ENCODE measurements around the gene CNTN6. TPM values are rescaled to one million over a fixed set of nuclear protein-coding genes. Genes with fewer than 3 reads are reported as not detected.
A peak's percentile ranks its signal among the peaks of the same experiment; 100 is the strongest.

CNTN6 gene
- total RNA-seq, 1 experiment from 2014 or later: not detected

DNA sequence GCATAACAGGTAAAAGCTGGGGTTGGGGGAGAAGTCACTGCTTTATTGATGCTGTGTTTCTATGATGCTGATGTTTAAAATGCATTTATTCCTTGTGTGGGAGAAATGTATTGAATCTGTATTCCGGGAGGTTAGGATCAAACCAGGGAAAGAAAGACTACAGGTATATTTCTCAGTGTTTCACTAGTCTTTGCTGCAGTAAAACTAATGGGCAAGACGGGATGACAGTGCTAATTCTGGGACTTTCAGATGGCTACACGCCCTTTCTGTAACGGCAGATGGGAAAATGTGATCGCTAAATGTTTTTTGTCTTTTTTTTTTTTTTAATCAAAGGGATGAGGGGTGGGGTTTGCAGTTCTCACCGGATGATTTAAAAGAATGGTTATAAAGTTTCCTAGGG is 393 bp downstream of the CNTN6 start:
- no peaks in the 10 kb centered on the region for H3K23me2 ChIP-seq (ENCODE audit: insufficient read length, low read depth, low read length, poor library complexity, severe bottlenecking)
- H3T11ph ChIP-seq (ENCODE audit: low read length): no peak overlapping the region
- no peaks in the 10 kb centered on the region for H3K9me3 ChIP-seq (ENCODE audit: control insufficient read depth, low read depth, low read length)
- no peak overlapping the region for H4K91ac ChIP-seq (ENCODE audit: insufficient read length, low read depth, low read length)
- no peak overlapping the region for H2BK5ac ChIP-seq (ENCODE audit: insufficient read length, low read length)
- H4K20me1 ChIP-seq (ENCODE audit: control insufficient read depth, insufficient read depth, insufficient read length): no peaks in the 10 kb centered on the region
- H4K8ac ChIP-seq (replicated peaks; ENCODE audit: insufficient read length, low read depth, low read length): no peak overlapping the region
- H3K4me2 ChIP-seq (ENCODE audit: insufficient read depth, insufficient read length, low read length): no peak overlapping the region
- no peak overlapping the region for H3K27ac ChIP-seq (ENCODE audit: insufficient read length, low read depth, low read length)
- no peak overlapping the region for H3K4ac ChIP-seq (ENCODE audit: low read depth, low read length)
- DNase-seq: no peak
- no peak overlapping the region for H2BK20ac ChIP-seq (ENCODE audit: low read depth, low read length, poor library complexity, severe bottlenecking)
- H3K27ac Mint-ChIP-seq: 0 out of 7 replicates have a peak overlapping the region, but pooled peaks of 1 of the 3 experiments have one; percentile 8
- H3K56ac ChIP-seq (ENCODE audit: insufficient read length, low read depth, low read length): no peak overlapping the region
- no peak overlapping the region for H2BK12ac ChIP-seq (ENCODE audit: insufficient read length, low read depth, low read length)
- H3K18ac ChIP-seq (ENCODE audit: insufficient read length, low read depth, low read length): no peak overlapping the region
- H2AFZ ChIP-seq (ENCODE audit: low read length): no peak overlapping the region
- H3K79me1 ChIP-seq (ENCODE audit: insufficient read depth, low read depth, low read length, poor library complexity, severe bottlenecking): no peaks in the 10 kb centered on the region
- no peak overlapping the region for H3K9ac ChIP-seq (ENCODE audit: extremely low read depth, insufficient read length, low read length)
- no peak overlapping the region for H4K5ac ChIP-seq (ENCODE audit: insufficient read length, low read depth, low read length)
- no peak overlapping the region for H3K23ac ChIP-seq (ENCODE audit: insufficient read length, low read depth, low read length)
- no peak overlapping the region for H3K14ac ChIP-seq (ENCODE audit: insufficient read depth, low read length)
- no peak overlapping the region for H2BK15ac ChIP-seq (ENCODE audit: low read depth, low read length)
- H3K27me3 Mint-ChIP-seq (ENCODE audit: low read depth): no peaks in the 10 kb centered on the region
- H3K79me2 ChIP-seq (ENCODE audit: insufficient read depth, low read length): no peaks in the 10 kb centered on the region
- no peak overlapping the region for H2BK120ac ChIP-seq (ENCODE audit: low read depth, low read length, poor library complexity, severe bottlenecking)
- H3K36me3 Mint-ChIP-seq (ENCODE audit: insufficient read depth in 1 of 3, low read depth in 3 of 3): no peaks in the 10 kb centered on the region; a peak in 1 of 7 replicates
- no CpG with 5 or more reads among the region's 6 CpGs for WGBS (ENCODE audit: extremely low coverage, insufficient read length, low lambda C conversion rate)
- no peaks in the 10 kb centered on the region; a peak in 1 of 5 replicates for H3K9me3 Mint-ChIP-seq
- no peak overlapping the region for H3K4me3 Mint-ChIP-seq
- H3K27me3 ChIP-seq (ENCODE audit: insufficient read depth, low read length): no peaks in the 10 kb centered on the region
- no peak overlapping the region for H2AK5ac ChIP-seq (ENCODE audit: insufficient read length, low read length)
- H3K4me1 Mint-ChIP-seq: peaks cover 12 to 14% of the 10 kb centered on the region in 2 experiments
- TF ChIP-seq, protein P1, sequence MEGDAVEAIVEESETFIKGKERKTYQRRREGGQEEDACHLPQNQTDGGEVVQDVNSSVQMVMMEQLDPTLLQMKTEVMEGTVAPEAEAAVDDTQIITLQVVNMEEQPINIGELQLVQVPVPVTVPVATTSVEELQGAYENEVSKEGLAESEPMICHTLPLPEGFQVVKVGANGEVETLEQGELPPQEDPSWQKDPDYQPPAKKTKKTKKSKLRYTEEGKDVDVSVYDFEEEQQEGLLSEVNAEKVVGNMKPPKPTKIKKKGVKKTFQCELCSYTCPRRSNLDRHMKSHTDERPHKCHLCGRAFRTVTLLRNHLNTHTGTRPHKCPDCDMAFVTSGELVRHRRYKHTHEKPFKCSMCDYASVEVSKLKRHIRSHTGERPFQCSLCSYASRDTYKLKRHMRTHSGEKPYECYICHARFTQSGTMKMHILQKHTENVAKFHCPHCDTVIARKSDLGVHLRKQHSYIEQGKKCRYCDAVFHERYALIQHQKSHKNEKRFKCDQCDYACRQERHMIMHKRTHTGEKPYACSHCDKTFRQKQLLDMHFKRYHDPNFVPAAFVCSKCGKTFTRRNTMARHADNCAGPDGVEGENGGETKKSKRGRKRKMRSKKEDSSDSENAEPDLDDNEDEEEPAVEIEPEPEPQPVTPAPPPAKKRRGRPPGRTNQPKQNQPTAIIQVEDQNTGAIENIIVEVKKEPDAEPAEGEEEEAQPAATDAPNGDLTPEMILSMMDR (conservative IDR thresholded peaks at IDR 0.05): no peak
- 0 out of 2 replicates have a peak, but pooled peaks cover 4% of the 10 kb centered on the region for H3K4me1 ChIP-seq (ENCODE audit: insufficient read depth, low read length)
